ENCODE measurements around the gene PHTF1.

The PHTF1 gene

DNA sequence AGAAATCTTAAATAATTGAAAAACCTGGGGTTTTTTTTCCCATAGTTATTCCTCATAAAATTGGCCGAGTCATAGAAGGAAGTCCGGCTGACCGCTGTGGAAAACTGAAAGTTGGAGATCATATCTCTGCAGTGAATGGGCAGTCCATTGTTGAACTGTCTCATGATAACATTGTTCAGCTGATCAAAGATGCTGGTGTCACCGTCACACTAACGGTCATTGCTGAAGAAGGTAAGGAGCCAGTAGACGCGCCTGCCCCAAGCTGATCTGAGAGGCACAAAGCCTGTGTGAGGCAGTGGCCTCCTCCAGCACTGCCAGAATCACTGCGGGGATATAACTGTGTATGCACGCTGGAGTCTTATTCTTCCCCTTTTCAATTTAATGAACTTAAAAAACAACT lies 100.3 kb downstream of the PHTF1 start:
- TF ChIP-seq, protein P1, sequence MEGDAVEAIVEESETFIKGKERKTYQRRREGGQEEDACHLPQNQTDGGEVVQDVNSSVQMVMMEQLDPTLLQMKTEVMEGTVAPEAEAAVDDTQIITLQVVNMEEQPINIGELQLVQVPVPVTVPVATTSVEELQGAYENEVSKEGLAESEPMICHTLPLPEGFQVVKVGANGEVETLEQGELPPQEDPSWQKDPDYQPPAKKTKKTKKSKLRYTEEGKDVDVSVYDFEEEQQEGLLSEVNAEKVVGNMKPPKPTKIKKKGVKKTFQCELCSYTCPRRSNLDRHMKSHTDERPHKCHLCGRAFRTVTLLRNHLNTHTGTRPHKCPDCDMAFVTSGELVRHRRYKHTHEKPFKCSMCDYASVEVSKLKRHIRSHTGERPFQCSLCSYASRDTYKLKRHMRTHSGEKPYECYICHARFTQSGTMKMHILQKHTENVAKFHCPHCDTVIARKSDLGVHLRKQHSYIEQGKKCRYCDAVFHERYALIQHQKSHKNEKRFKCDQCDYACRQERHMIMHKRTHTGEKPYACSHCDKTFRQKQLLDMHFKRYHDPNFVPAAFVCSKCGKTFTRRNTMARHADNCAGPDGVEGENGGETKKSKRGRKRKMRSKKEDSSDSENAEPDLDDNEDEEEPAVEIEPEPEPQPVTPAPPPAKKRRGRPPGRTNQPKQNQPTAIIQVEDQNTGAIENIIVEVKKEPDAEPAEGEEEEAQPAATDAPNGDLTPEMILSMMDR (IDR thresholded peaks at IDR 0.05) = no peak

DNA sequence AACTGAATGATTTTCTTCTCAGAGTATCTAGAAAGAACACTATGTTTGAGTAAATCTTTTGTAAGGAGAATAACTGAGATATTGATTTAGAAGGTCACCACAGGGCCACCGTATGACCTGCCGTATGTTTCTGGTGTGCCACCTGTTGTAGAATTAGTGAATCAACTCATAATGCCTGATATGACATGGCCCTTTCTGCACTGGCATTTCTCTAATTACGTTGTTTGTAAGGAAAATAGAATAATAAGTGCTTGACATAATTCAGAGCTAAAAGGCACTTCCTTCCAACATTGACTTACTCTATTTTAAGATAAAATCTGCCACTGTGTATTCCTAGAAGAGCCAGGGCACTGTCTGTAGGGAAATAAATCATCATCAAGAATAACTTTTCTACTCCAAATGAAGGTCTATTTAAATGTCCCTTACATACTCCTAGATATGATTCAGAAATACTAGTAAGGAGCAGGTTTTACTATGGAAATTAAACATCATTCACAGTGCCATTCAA lies 101.7 kb downstream of the PHTF1 start:
- TF ChIP-seq, protein P1 (IDR thresholded peaks at IDR 0.05) = no peak

DNA sequence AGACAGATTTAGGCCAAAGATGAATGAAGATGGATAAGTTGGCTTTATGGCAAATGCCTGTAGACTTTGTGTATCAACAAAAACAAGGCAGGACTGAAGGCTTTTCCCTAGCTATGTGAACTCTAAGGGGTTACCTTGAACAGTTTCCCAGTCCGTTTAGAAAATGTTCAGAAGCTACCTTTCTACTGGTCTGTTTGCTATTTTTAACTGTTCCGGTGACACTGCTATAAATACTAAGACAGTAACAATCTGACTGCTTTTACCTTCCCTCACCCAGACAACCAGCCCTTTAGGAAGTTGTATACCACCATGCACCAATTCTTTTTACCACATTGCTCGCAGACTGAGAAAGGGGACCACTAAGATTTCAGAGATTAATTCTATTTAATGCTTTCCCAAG lies 102.2 kb downstream of the PHTF1 start:
- TF ChIP-seq, protein P1 (IDR thresholded peaks at IDR 0.05) = no peak

DNA sequence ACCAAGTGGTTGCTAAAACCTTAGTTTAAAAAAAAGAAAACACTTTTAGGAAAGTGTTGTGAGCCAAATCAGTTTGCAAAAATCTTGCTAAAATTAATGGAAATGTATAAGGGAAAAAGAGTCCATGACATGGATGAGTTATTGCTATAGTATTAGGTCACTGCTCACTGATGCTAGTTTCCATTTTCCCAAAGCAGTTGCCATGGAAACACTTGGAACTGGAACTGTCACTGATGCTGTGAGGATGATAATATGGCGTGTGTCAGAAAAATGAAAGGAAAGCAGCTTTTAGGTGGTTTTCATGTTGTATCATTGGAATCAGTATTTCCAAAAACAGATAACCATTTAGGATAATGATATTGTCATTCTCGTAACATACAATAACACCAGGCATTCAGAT lies 104.4 kb downstream of the PHTF1 start:
- TF ChIP-seq, protein P1 (IDR thresholded peaks at IDR 0.05) = no peak

DNA sequence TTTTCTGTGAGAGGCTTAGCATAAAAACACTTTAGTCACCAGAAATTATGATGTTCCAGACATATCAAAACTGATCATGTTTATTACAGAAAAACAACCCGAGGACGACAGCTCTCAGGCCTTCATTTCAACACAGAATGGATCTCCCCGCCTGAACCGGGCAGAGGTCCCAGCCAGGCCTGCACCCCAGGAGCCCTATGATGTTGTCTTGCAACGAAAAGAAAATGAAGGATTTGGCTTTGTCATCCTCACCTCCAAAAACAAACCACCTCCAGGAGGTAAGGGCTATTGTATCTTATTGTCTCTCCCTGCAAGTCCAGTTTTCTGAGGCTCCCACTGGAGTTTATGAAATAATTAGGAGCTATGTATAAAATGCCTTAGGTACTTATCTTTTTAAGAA lies 105.5 kb downstream of the PHTF1 start:
- TF ChIP-seq, protein P1 (IDR thresholded peaks at IDR 0.05) = no peak

DNA sequence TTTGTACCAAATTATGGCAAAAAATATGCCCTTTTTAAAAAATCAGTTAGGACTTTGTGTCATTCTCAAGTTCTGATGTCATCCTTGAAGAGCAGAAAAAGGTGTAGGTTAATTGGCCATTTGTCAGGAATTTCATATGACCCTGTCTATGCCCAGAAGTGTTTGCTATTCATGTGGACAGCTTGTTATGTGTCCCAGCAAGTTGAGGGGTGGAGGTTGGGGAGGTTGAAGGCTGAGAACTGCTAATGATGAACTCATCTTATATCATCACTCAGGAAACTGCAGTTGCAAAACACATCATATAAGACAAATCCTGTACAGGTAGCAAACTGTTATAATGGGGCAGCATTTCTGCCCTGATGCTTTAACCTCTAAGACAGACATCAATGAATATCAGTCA lies 106.5 kb downstream of the PHTF1 start:
- TF ChIP-seq, protein P1 (IDR thresholded peaks at IDR 0.05) = no peak

DNA sequence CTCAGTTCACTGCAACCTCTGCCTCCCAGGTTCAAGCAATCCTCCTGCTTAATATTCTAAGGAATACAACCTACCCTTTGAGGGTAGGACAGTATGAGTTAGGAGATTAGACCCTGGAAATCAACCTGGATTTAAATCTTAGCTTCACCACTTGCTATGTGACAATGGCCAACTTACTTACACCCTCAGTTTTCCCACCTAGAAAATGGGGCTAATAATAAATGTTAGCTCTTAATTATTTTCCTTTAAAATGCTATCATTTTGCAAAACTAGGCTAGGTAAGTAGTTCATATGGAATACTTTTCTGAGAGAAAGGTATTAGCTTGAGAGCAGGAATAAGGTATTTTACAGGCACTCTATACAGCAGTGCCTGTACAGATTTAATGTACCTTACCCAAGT lies 110.8 kb downstream of the PHTF1 start:
- TF ChIP-seq, protein P1 (IDR thresholded peaks at IDR 0.05) = no peak

DNA sequence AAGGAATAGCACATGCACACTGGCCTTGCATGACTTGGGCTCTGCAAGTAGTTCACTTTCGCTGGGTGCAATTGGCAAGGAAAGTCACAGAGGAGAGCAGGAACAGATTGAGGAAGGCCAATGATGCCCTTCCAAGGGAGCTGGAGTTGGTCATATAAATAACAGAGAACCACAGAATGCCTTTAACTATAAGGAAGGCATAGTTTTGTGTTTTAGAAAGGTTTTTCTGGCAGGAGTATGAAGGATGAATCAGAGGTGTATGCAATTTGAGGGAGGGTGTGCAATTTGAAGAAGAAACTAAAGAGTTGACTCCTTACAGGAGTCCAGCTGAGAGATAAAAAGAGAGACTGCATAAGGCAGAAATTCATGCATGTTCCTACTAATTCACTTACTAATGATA lies 112.1 kb downstream of the PHTF1 start:
- TF ChIP-seq, protein P1 (IDR thresholded peaks at IDR 0.05) = no peak

Measured in LNCAP (cell line).